Measurements from ENCODE around the gene RLN3. TPM values are rescaled to one million over a fixed set of nuclear protein-coding genes. Genes with fewer than 3 reads are reported as not detected.
A peak's percentile ranks its signal among the peaks of the same experiment; 100 is the strongest.

Gene RLN3
- total and polyA plus RNA-seq, 2 of the 8 experiments (the other 6 are each of a cell fraction or from before 2014, with no cell fraction given), result not detected

GRCh38 chr19:13979244-13979615, 48.7 kb upstream of the RLN3 start:
- Histone ChIP-seq H3K36me3 (ENCODE audit: control insufficient read depth in 2 of 4, insufficient read depth in 4 of 4, low read length in 3 of 4) (peaks cover 0 to 7% (median 0%) of the 10 kb centered on the region in 4 experiments; a peak in 1 of 8 replicates), H3K4ac (replicated peaks; ENCODE audit: insufficient read length, low read depth, low read length) (no peak overlapping the region), H3K27ac (ENCODE audit: low read depth, low read length) (no peak overlapping the region; the same call in 1 of the 2 replicates), H3K56ac (replicated peaks; ENCODE audit: insufficient read length, low read depth, low read length) (peak overlapping the region; percentile 4), H3K14ac (ENCODE audit: insufficient read length) (no peak overlapping the region), H3K9ac (replicated peaks in 1 of 4; ENCODE audit: extremely low read depth in 1 of 4, low read depth in 3 of 4, low read length in 3 of 4) (peak overlapping the region in 2 of 4 experiments; percentile 50 to 51; a peak in 4 of 7 replicates), H3K23me2 (ENCODE audit: low read depth, low read length) (no peaks in the 10 kb centered on the region; the same call in 1 of the 2 replicates), H2BK20ac (ENCODE audit: low read length) (no peak overlapping the region), H4K5ac (ENCODE audit: insufficient read length, low read depth, low read length) (peak overlapping the region; percentile 66), H2AK5ac (ENCODE audit: low read depth, low read length) (no peak overlapping the region), H3K79me1 (ENCODE audit: low read depth, low read length) (no peaks in the 10 kb centered on the region), H3K27me3 (replicated peaks in 1 of 4; ENCODE audit: control insufficient read depth in 3 of 4, extremely low read depth in 1 of 4, insufficient read depth in 3 of 4, low read length in 3 of 4) (no peaks in the 10 kb centered on the region), H3K79me2 (ENCODE audit: control insufficient read depth in 1 of 2, insufficient read depth in 2 of 2, low read length in 2 of 2) (no peaks in the 10 kb centered on the region), H4K8ac (ENCODE audit: extremely low read depth, insufficient read depth, low read length) (peak overlapping the region; percentile 88), H3K4me2 (ENCODE audit: insufficient read depth in 1 of 2, low read depth in 2 of 2, low read length in 2 of 2) (peak overlapping the region; percentile 63 to 67), H4K91ac (replicated peaks; ENCODE audit: insufficient read length, low read length) (peak overlapping the region; percentile 1), H3K4me3 (ENCODE audit: extremely low read depth in 1 of 4, insufficient read depth in 2 of 4, low read depth in 3 of 4, low read length in 4 of 4) (peak overlapping the region; percentile 42 to 70 (median 44); a peak in 7 of 8 replicates), H2BK15ac (ENCODE audit: low read length) (no peak overlapping the region), H2BK5ac (ENCODE audit: low read depth, low read length) (peak overlapping the region; percentile 63; the same call in 1 of the 2 replicates), H4K20me1 (replicated peaks in 1 of 2; ENCODE audit: control insufficient read depth in 1 of 2, insufficient read depth in 2 of 2, low read length in 2 of 2) (no peaks in the 10 kb centered on the region), H3K23ac (ENCODE audit: insufficient read length) (no peak overlapping the region), H3K9me3 (ENCODE audit: insufficient read depth in 2 of 2, low read depth in 1 of 2, low read length in 1 of 2) (no peaks in the 10 kb centered on the region), H3K18ac (ENCODE audit: extremely low read depth, low read length) (peak overlapping the region; percentile 78), H2AFZ (ENCODE audit: low read length) (no peak overlapping the region), H2BK12ac (ENCODE audit: low read depth, low read length) (peak overlapping the region; percentile 77; the same call in 1 of the 2 replicates), H3K4me1 (replicated peaks in 1 of 4; ENCODE audit: control insufficient read depth in 3 of 4, insufficient read depth in 4 of 4, low read length in 3 of 4) (peaks cover 0 to 23% (median 14%) of the 10 kb centered on the region in 4 experiments; a peak in 6 of 7 replicates), H2BK120ac (replicated peaks; ENCODE audit: low read depth, low read length) (no peak overlapping the region)
- no peak for TF ChIP-seq TEAD4 (IDR thresholded peaks at IDR 0.05; ENCODE audit: low read depth, low read length)
- TF ChIP-seq JUND (IDR thresholded peaks at IDR 0.05; ENCODE audit: low read length), result no peak
- TF ChIP-seq MAX (IDR thresholded peaks at IDR 0.05), result 0 out of 2 replicates have a peak, but pooled peaks have one; percentile 15
- no peak for TF ChIP-seq HDAC2 (IDR thresholded peaks at IDR 0.05; ENCODE audit: borderline replicate concordance in 1 of 2, low read depth in 2 of 2, low read length in 2 of 2)
- TF ChIP-seq TBP (IDR thresholded peaks at IDR 0.05; ENCODE audit: low read depth, low read length), result no peak
- no peak for TF ChIP-seq SRF (IDR thresholded peaks at IDR 0.05; ENCODE audit: low read depth, low read length)
- DNase-seq (ENCODE audit: low read depth in 1 of 2, low spot score in 2 of 2) (no peak), FAIRE-seq (no peak)
- ChIA-PET POLR2A (ENCODE audit: partially characterized antibody) (interaction anchor here (0.9 to 4.3 kb wide), 15 partner anchors 8 to 98 kb away, joined by 3 to 34 read pairs (median 5); partner anchors contain the start of genes DCAF15, PODNL1 and RFX1), CTCF (ENCODE audit: partially characterized antibody) (interaction anchor here (0.7 to 10.3 kb wide), 10 partner anchors 9 to 99 kb away, joined by 3 to 77 read pairs (median 4); partner anchors contain the start of gene IL27RA)
- WGBS, 2 experiments (ENCODE audit: extremely low coverage in 1 of 2, insufficient coverage in 1 of 2, insufficient read length in 1 of 2, insufficient replicate concordance in 2 of 2, low coverage in 1 of 2, low lambda C conversion rate in 2 of 2, missing lambda C conversion rate in 1 of 2), result 36% methylated on average over 12 of the region's 12 CpGs; no CpG with 5 or more reads in 1 of the 2 experiments
